SK-N-SH treated with all-trans-retinoic acid at 6 μM for 48 hours (cell line): ENCODE data around the gene EVX1.

ENCODE experiments used
- ATAC-seq: fragments of 200-7000 bp; cut with Tn5 transposase; 3 replicates; pipeline ENCODE4 v1.9.1; 2020; ENCODE audit warnings: mild to moderate bottlenecking, moderate library complexity
- ARNTL ChIP-seq: fragments of 450-650 bp; formaldehyde crosslinking; IDR thresholded peaks from 2 replicates; pipeline ENCODE4 v1.5.0; 2020; ENCODE audit warnings: low read depth, mild to moderate bottlenecking, moderate library complexity, borderline replicate concordance
- BACH2 ChIP-seq: fragments of 250-450 bp; sonication (Bioruptor Pico); IDR thresholded peaks from 2 replicates; pipeline ENCODE4 v1.9.0; 2021; ENCODE audit warnings: mild to moderate bottlenecking, borderline replicate concordance
- CREB5 ChIP-seq: fragments of 250-450 bp; sonication (Bioruptor Pico); IDR thresholded peaks from 2 replicates; pipeline ENCODE4 v1.5.1; 2020; ENCODE audit warnings: low read depth, mild to moderate bottlenecking, moderate library complexity
- CSDC2 ChIP-seq: fragments of 250-450 bp; sonication (Bioruptor Pico); IDR thresholded peaks from 2 replicates; pipeline ENCODE4 v1.5.0; 2020; ENCODE audit warnings: mild to moderate bottlenecking, moderate library complexity
- CSRNP3 ChIP-seq: fragments of 250-450 bp; sonication (Bioruptor Pico); IDR thresholded peaks from 2 replicates; pipeline ENCODE4 v1.5.1; 2021; ENCODE audit warnings: mild to moderate bottlenecking, moderate library complexity
- ESRRG ChIP-seq: fragments of 250-450 bp; sonication (Bioruptor Pico); IDR thresholded peaks from 2 replicates; pipeline ENCODE4 v1.6.1; 2021; ENCODE audit warnings: mild to moderate bottlenecking
- GLIS3 ChIP-seq: fragments of 250-450 bp; sonication (Bioruptor Pico); IDR thresholded peaks from 2 replicates; pipeline ENCODE4 v1.5.0; 2020; ENCODE audit warnings: mild to moderate bottlenecking, moderate library complexity
- ISL1 ChIP-seq: fragments of 250-450 bp; sonication (Bioruptor Pico); IDR thresholded peaks from 2 replicates; pipeline ENCODE4 v2.1.2; 2022; ENCODE audit warnings: mild to moderate bottlenecking, moderate library complexity
- OSR1 ChIP-seq: fragments of 250-450 bp; sonication (Bioruptor Pico); IDR thresholded peaks from 2 replicates; pipeline ENCODE4 v1.8.0; 2022; ENCODE audit warnings: moderate library complexity, mild to moderate bottlenecking, inconsistent platforms
- PATZ1 ChIP-seq: fragments of 250-450 bp; sonication (Bioruptor Pico); IDR thresholded peaks from 2 replicates; pipeline ENCODE4 v1.8.0; 2020; ENCODE audit warnings: mild to moderate bottlenecking, moderate library complexity, borderline replicate concordance
- SNAI2 ChIP-seq: fragments of 250-450 bp; sonication (Bioruptor Pico); IDR thresholded peaks from 2 replicates; pipeline ENCODE4 v1.5.0; 2020; ENCODE audit warnings: mild to moderate bottlenecking, moderate library complexity
- TCF4 ChIP-seq: fragments of 250-450 bp; sonication (Bioruptor Pico); IDR thresholded peaks from 2 replicates; pipeline ENCODE4 v1.8.0; 2021; ENCODE audit warnings: mild to moderate bottlenecking, moderate library complexity, borderline replicate concordance
- TOX ChIP-seq: fragments of 250-450 bp; sonication (Bioruptor Pico); IDR thresholded peaks from 2 replicates; pipeline ENCODE4 v1.8.0; 2021; ENCODE audit warnings: mild to moderate bottlenecking, moderate library complexity, borderline replicate concordance
- TSHZ2 ChIP-seq: fragments of 250-450 bp; sonication (Bioruptor Pico); IDR thresholded peaks from 2 replicates; pipeline ENCODE4 v1.5.0; 2020; ENCODE audit warnings: mild to moderate bottlenecking, moderate library complexity
- ZFP3 ChIP-seq: fragments of 250-450 bp; sonication (Bioruptor Pico); IDR thresholded peaks from 2 replicates; pipeline ENCODE4 v1.5.0; 2020; ENCODE audit warnings: mild to moderate bottlenecking, moderate library complexity
- ZFP30 ChIP-seq: fragments of 450-650 bp; formaldehyde crosslinking; IDR thresholded peaks from 2 replicates; pipeline ENCODE4 v1.5.0; 2022; ENCODE audit warnings: mild to moderate bottlenecking, moderate library complexity
- ZNF565 ChIP-seq: fragments of 450-650 bp; formaldehyde crosslinking; conservative IDR thresholded peaks from 2 replicates; pipeline ENCODE4 v1.5.0; 2020; ENCODE audit warnings: low read depth, mild to moderate bottlenecking, moderate library complexity
- ZNF8 ChIP-seq: fragments of 450-650 bp; formaldehyde crosslinking; IDR thresholded peaks from 2 replicates; pipeline ENCODE4 v1.5.0; 2020; ENCODE audit warnings: mild to moderate bottlenecking, moderate library complexity

Gene EVX1

GRCh38 chr7:27263781-27264180 lies 21.2 kb downstream of the EVX1 start:
- ATAC-seq: no peak
- TF ChIP-seq ZFP3 (CRISPR knock-in tag) (no peak), CSDC2 (CRISPR knock-in tag) (no peak), ARNTL (CRISPR knock-in tag) (no peak), TCF4 (CRISPR knock-in tag) (no peak), OSR1 (no peak), SNAI2 (CRISPR knock-in tag) (no peak), GLIS3 (CRISPR knock-in tag) (no peak), BACH2 (CRISPR knock-in tag) (no peak), ZNF565 (CRISPR knock-in tag) (no peak), TSHZ2 (CRISPR knock-in tag) (no peak), CREB5 (no peak)
- TF ChIP-seq, all 23 proteins: peak for 0

GRCh38 chr7:27269455-27269854 lies 26.9 kb downstream of the EVX1 start:
- TF ChIP-seq ISL1 (CRISPR knock-in tag): no peak
- TF ChIP-seq OSR1: no peak
- ATAC-seq: no peak

GRCh38 chr7:27271384-27271783 lies 28.8 kb downstream of the EVX1 start:
- TF ChIP-seq ZNF8 (CRISPR knock-in tag): no peak
- TF ChIP-seq CSRNP3 (CRISPR knock-in tag): no peak
- TF ChIP-seq ESRRG (CRISPR knock-in tag): no peak
- no peak for TF ChIP-seq CREB5
- no peak for TF ChIP-seq TSHZ2 (CRISPR knock-in tag)
- no peak for TF ChIP-seq ZFP30 (CRISPR knock-in tag)
- no peak for TF ChIP-seq CSDC2 (CRISPR knock-in tag)
- no peak for TF ChIP-seq ZFP3 (CRISPR knock-in tag)
- TF ChIP-seq OSR1: no peak
- TF ChIP-seq PATZ1 (CRISPR knock-in tag): no peak
- TF ChIP-seq TOX (CRISPR knock-in tag): no peak
- no peak for ATAC-seq
